Measurements from ENCODE around the gene ZFP36L1.

ZFP36L1 gene

DNA sequence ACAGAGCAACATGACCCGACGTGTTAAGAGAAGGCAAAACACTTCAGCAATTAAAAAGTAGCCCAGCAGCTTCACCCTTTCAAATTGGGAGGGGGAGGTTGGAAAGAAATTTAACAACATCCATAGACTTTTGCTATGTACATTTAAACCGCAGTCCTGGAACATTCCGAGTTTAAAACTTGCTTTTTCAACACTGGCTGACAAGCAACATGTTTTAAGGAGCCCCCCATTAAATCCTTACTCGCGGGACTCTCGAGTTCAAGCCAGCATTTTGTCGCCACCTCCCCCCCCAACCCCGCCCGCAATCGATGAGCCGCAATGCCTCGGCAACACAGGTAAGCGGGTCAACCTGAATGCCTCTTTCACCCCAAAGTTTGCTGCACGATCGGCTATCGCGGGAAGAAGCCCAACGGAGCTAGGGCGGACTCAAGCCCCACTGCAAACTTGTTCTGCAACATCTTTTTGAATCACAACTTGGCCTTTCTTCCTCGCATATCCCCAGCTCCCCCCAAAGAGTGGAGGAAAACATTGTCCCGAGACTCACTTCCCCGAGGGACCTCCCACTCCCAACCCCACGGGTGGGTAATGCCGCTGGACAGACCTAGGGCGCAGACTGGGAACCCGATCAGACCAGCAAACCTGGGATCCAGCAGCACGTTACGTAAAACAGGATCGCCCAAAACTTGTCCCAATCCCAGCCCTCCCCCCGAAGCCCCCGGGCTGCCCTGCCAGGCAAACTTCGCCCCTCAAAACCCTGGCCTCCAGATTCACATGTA is 777 bp downstream of the ZFP36L1 start:
- peaks cover 7% of the 10 kb centered on the region for H3K27me3 ChIP-seq (ENCODE audit: insufficient read depth, low read length, poor library complexity, severe bottlenecking)
- H3K4me3 ChIP-seq (ENCODE audit: low read length, poor library complexity, severe bottlenecking), result peak overlapping the region; percentile 96
- H3K4me1 ChIP-seq (ENCODE audit: insufficient read depth, low read length, poor library complexity, severe bottlenecking), result peaks cover 44% of the 10 kb centered on the region
- peaks cover 32% of the 10 kb centered on the region; the same call in 1 of the 2 replicates for H3K36me3 ChIP-seq (ENCODE audit: insufficient read depth, low read length)
- H2AFZ ChIP-seq (ENCODE audit: low read length), result no peak overlapping the region
- H3K4me2 ChIP-seq (ENCODE audit: low read depth, low read length, poor library complexity, severe bottlenecking), result peak overlapping the region; percentile 87
- H3K79me2 ChIP-seq (ENCODE audit: insufficient read depth, low read length), result peaks cover 77% of the 10 kb centered on the region
- H3F3A ChIP-seq (ENCODE audit: low read depth), result peaks cover 12% of the 10 kb centered on the region; the same call in 1 of the 2 replicates
- H4K20me1 ChIP-seq (ENCODE audit: insufficient read depth, low read length, poor library complexity, severe bottlenecking), result peaks cover 48% of the 10 kb centered on the region
- no peak for TF ChIP-seq EZH2phosphoT487 (IDR thresholded peaks at IDR 0.05; ENCODE audit: borderline replicate concordance)
- TF ChIP-seq, protein P1, sequence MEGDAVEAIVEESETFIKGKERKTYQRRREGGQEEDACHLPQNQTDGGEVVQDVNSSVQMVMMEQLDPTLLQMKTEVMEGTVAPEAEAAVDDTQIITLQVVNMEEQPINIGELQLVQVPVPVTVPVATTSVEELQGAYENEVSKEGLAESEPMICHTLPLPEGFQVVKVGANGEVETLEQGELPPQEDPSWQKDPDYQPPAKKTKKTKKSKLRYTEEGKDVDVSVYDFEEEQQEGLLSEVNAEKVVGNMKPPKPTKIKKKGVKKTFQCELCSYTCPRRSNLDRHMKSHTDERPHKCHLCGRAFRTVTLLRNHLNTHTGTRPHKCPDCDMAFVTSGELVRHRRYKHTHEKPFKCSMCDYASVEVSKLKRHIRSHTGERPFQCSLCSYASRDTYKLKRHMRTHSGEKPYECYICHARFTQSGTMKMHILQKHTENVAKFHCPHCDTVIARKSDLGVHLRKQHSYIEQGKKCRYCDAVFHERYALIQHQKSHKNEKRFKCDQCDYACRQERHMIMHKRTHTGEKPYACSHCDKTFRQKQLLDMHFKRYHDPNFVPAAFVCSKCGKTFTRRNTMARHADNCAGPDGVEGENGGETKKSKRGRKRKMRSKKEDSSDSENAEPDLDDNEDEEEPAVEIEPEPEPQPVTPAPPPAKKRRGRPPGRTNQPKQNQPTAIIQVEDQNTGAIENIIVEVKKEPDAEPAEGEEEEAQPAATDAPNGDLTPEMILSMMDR (conservative IDR thresholded peaks at IDR 0.05; ENCODE audit: low read length), result no peak
- H3K9ac ChIP-seq (ENCODE audit: low read depth, low read length, poor library complexity, severe bottlenecking), result peak overlapping the region; percentile 99
- H3K9me3 ChIP-seq (ENCODE audit: insufficient read depth, low read depth, low read length), result no peaks in the 10 kb centered on the region
- no peaks in the 10 kb centered on the region for H3K9me2 ChIP-seq (replicated peaks; ENCODE audit: low read depth, low read length)

DNA sequence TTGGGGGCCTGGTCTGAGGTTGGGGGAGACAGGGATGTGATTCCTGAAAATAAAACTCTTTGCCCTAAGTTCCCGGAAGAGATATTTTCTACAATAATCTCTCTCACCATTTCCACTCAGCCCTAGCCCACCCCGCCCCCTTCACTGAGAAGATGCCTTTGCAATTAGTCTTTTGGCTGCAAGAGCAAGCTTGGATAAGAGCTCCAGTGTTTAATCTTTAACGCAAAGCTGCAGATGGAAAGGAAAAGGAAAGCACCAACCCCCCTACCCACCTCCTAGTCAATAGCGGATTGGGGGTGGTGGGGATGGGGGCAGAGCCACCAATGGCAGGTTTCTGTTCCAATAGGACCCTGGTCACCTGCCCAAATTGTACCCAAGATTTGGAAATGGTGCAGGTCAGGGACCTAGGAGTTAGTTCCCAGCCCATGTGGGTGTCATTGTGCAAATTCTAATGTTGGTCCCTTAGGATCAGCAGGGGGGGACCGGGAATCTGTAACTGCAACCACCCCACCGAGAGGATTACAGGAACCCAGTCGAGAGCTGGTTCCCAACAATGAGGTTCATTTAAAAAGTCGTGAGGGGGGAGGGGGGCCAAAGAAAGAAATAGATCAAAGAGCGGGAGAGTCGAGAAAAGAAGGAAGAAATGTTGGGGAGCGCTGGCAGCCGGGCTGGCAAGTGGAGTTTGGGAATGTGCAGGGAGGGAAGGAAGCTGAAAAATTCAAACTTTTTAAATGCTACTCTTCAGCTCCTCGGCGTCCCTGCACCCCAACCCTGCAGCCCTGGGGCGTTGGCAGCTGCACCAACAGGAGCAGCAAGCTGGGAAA is 1.6 kb downstream of the ZFP36L1 start:
- no peak for TF ChIP-seq EZH2phosphoT487 (IDR thresholded peaks at IDR 0.05; ENCODE audit: borderline replicate concordance)
- peaks cover 32% of the 10 kb centered on the region; the same call in 1 of the 2 replicates for H3K36me3 ChIP-seq (ENCODE audit: insufficient read depth, low read length)
- H3K9me3 ChIP-seq (ENCODE audit: insufficient read depth, low read depth, low read length), result no peaks in the 10 kb centered on the region
- peak overlapping the region; percentile 87 for H3K4me2 ChIP-seq (ENCODE audit: low read depth, low read length, poor library complexity, severe bottlenecking)
- peaks cover 85% of the 10 kb centered on the region for H3K79me2 ChIP-seq (ENCODE audit: insufficient read depth, low read length)
- peaks cover 48% of the 10 kb centered on the region for H4K20me1 ChIP-seq (ENCODE audit: insufficient read depth, low read length, poor library complexity, severe bottlenecking)
- H3K27me3 ChIP-seq (ENCODE audit: insufficient read depth, low read length, poor library complexity, severe bottlenecking), result peaks cover 7% of the 10 kb centered on the region
- peak overlapping the region; percentile 99 for H3K9ac ChIP-seq (ENCODE audit: low read depth, low read length, poor library complexity, severe bottlenecking)
- H3K4me3 ChIP-seq (ENCODE audit: low read length, poor library complexity, severe bottlenecking), result peak overlapping the region; percentile 96
- peaks cover 12% of the 10 kb centered on the region; the same call in 1 of the 2 replicates for H3F3A ChIP-seq (ENCODE audit: low read depth)
- no peaks in the 10 kb centered on the region for H3K9me2 ChIP-seq (replicated peaks; ENCODE audit: low read depth, low read length)
- peaks cover 50% of the 10 kb centered on the region for H3K4me1 ChIP-seq (ENCODE audit: insufficient read depth, low read length, poor library complexity, severe bottlenecking)
- no peak overlapping the region for H2AFZ ChIP-seq (ENCODE audit: low read length)

DNA sequence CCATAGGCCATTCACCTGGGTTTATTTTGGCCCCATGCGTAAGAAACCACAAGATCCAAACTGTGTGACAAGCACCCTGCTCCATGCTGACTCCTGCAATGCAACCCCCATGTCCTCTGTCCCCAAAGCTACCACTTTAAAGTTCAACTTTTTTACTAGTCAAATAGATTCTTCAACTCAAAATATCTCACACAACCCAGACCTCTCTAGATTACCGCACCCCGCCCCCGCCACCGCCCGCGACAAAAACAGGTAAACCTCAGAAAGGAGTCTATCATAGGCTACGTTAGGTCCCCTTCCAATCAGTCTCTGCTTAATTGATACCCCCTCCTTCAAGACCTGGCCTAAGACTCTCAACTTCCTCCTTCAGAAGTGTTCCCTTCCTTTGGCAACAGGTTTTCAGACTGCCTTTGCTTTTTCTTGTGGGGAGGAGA is 2.2 kb downstream of the ZFP36L1 start:
- peak overlapping the region; percentile 96 for H3K4me3 ChIP-seq (ENCODE audit: low read length, poor library complexity, severe bottlenecking)

More for the DNA sequence above, 2.2 kb downstream of the ZFP36L1 start:
- H3K9me2 ChIP-seq (replicated peaks; ENCODE audit: low read depth, low read length), result no peaks in the 10 kb centered on the region
- peaks cover 53% of the 10 kb centered on the region for H3K4me1 ChIP-seq (ENCODE audit: insufficient read depth, low read length, poor library complexity, severe bottlenecking)
- H2AFZ ChIP-seq (ENCODE audit: low read length), result no peak overlapping the region
- H3K36me3 ChIP-seq (ENCODE audit: insufficient read depth, low read length), result peaks cover 32% of the 10 kb centered on the region; the same call in 1 of the 2 replicates
- peak overlapping the region; percentile 99 for H3K9ac ChIP-seq (ENCODE audit: low read depth, low read length, poor library complexity, severe bottlenecking)
- peaks cover 48% of the 10 kb centered on the region for H4K20me1 ChIP-seq (ENCODE audit: insufficient read depth, low read length, poor library complexity, severe bottlenecking)
- H3K9me3 ChIP-seq (ENCODE audit: insufficient read depth, low read depth, low read length), result no peaks in the 10 kb centered on the region
- H3F3A ChIP-seq (ENCODE audit: low read depth), result peaks cover 12% of the 10 kb centered on the region; the same call in 1 of the 2 replicates
- H3K79me2 ChIP-seq (ENCODE audit: insufficient read depth, low read length), result peaks cover 84% of the 10 kb centered on the region
- H3K27me3 ChIP-seq (ENCODE audit: insufficient read depth, low read length, poor library complexity, severe bottlenecking), result peaks cover 7% of the 10 kb centered on the region
- TF ChIP-seq, protein P1 (conservative IDR thresholded peaks at IDR 0.05; ENCODE audit: low read length), result no peak
- no peak for TF ChIP-seq EZH2phosphoT487 (IDR thresholded peaks at IDR 0.05; ENCODE audit: borderline replicate concordance)
- H3K4me2 ChIP-seq (ENCODE audit: low read depth, low read length, poor library complexity, severe bottlenecking), result peak overlapping the region; percentile 87

All from Loucy (cell line).